GM12878 (cell line): ENCODE data around the gene DAAM1. TPM values are rescaled to one million over a fixed set of nuclear protein-coding genes. Genes with fewer than 3 reads are reported as not detected.

Experiments used
- ATAC-seq: fragments of 200-7000 bp; cut with Tn5 transposase; 3 replicates; pipeline ENCODE4 v1.9.1; 2020; ENCODE audit warnings: mild to moderate bottlenecking, moderate library complexity
- BruUV-seq: library from RNA; stranded (reverse); fragments of 400-500 nt; replicated peaks from 2 replicates; lab custom pipeline; 2021; lab: Mats Ljungman, UMichigan
- CTCF ChIA-PET: fragments of 300-600 bp; sonication (Branson Sonifier 250); formaldehyde crosslinking; extraction: SDS; loops from one replicate; lab custom pipeline; 2021; ENCODE audit warnings: inconsistent platforms; lab: Yijun Ruan, JAX
- POLR2A ChIA-PET: fragments of 350-600 bp; formaldehyde crosslinking; extraction: SDS; loops from one replicate; lab custom pipeline; 2021; ENCODE audit warnings: inconsistent platforms; lab: Charles Lee
- RAD21 ChIA-PET: fragments of 300-600 bp; sonication (Branson Sonifier 250); formaldehyde crosslinking; loops from one replicate; lab custom pipeline; 2023; ENCODE audit warnings: antibody characterized with exemption; ENCODE audit not compliant: unreplicated experiment; lab: Charles Lee
- SMC1A ChIA-PET: fragments of 300-600 bp; sonication (Branson Sonifier 250); formaldehyde crosslinking; loops from one replicate; lab custom pipeline; 2023; ENCODE audit not compliant: unreplicated experiment, uncharacterized antibody; lab: Charles Lee
- DNase-seq: peaks from one replicate; pipeline ENCODE4 v3.0.0-alpha.2; 2011; ENCODE audit warnings: low read depth, low spot score
- FAIRE-seq: peaks from 3 replicates; lab custom pipeline; 2011; peaks lifted over from hg19 to GRCh38; lab: Jason Lieb, UNC
- H2AFZ ChIP-seq: 2 replicates; pipeline ENCODE4 v1.6.0; 2011; ENCODE audit warnings: low read depth, low read length, control low read depth; ENCODE audit not compliant: control insufficient read depth
- H3K27ac ChIP-seq: 2 replicates; pipeline ENCODE4 v1.5.1; 2011; ENCODE audit warnings: control low read depth; ENCODE audit not compliant: control insufficient read depth, insufficient read depth
- H3K27me3 ChIP-seq, 2 experiments: replicated peaks in 1 of 2; 2 replicates each; pipeline versions ENCODE4 v1.6.0 to v1.6.1; 2011; ENCODE audit warnings: low read length in 1 of 2; ENCODE audit not compliant: control insufficient read depth in 2 of 2, insufficient read depth in 2 of 2
- H3K36me3 ChIP-seq, 2 experiments: 2 replicates each; pipeline ENCODE4 v1.5.1; 2011; ENCODE audit warnings: low read length in 1 of 2; ENCODE audit not compliant: control insufficient read depth in 2 of 2, insufficient read depth in 2 of 2
- H3K4me1 ChIP-seq: 2 replicates; pipeline ENCODE4 v1.6.1; 2011; ENCODE audit warnings: mild to moderate bottlenecking, low read length, moderate library complexity, mixed read lengths; ENCODE audit not compliant: control insufficient read depth, insufficient read depth
- H3K4me2 ChIP-seq: 2 replicates; pipeline ENCODE4 v1.6.0; 2011; ENCODE audit warnings: control low read depth; ENCODE audit not compliant: control insufficient read depth, insufficient read depth
- H3K4me3 ChIP-seq: fragments of 200-600 bp; sonication (generic); 2 replicates; pipeline ENCODE4 v1.5.1; 2016
- H3K79me2 ChIP-seq: 2 replicates; pipeline ENCODE4 v1.6.0; 2011; ENCODE audit warnings: low read length; ENCODE audit not compliant: control insufficient read depth, insufficient read depth
- H3K9ac ChIP-seq: 2 replicates; pipeline ENCODE4 v1.8.0; 2011; ENCODE audit warnings: low read length, control low read depth, mixed read lengths; ENCODE audit not compliant: control insufficient read depth, insufficient read depth
- H3K9me3 ChIP-seq: replicated peaks from 3 replicates; pipeline ENCODE4 v1.5.1; 2011; ENCODE audit warnings: mild to moderate bottlenecking, low read length; ENCODE audit not compliant: control insufficient read depth, insufficient read depth
- H4K20me1 ChIP-seq: 2 replicates; pipeline ENCODE4 v1.6.0; 2011; ENCODE audit not compliant: control insufficient read depth, insufficient read depth
- E4F1 ChIP-seq: fragments of 450-650 bp; IDR thresholded peaks from 2 replicates; pipeline ENCODE4 v1.6.1; 2018; ENCODE audit warnings: borderline replicate concordance, mild to moderate bottlenecking; ENCODE audit not compliant: partially characterized antibody
- POLR2A ChIP-seq: IDR thresholded peaks from 2 replicates; pipeline ENCODE4 v1.6.1; 2011; ENCODE audit warnings: low read depth, mild to moderate bottlenecking, low read length
- WGBS: methylation state at CpG from one replicate; pipeline ENCODE4 v1.1.6; 2016; ENCODE audit warnings: low lambda C conversion rate; ENCODE audit not compliant: insufficient replicate concordance, insufficient coverage; ENCODE audit errors: missing lambda C conversion rate; 5-methylcytosine and 5-hydroxymethylcytosine counted together
- in situ Hi-C: fragments of 300-500 bp; cut with MboI; formaldehyde crosslinking; loops from 9 replicates; pipeline ENCODE4 v1.14.3; 2018; ENCODE audit warnings: mixed read lengths
- intact Hi-C: fragments of 100-400 bp; cut with micrococcal nuclease; formaldehyde crosslinking; loops from one replicate; pipeline ENCODE4 v1.14.2; 2022; ENCODE audit not compliant: unreplicated experiment
- polyA plus RNA-seq, 11 experiments: library from polyadenylated mRNA; depleted of rRNA in 4 of 11; unstranded in 6 of 11; stranded (reverse) in 5 of 11; fragments of >200 nt; fragmentation: Nextera tagmentation in 4 of 11; fragmentation: Illumina TruSeq in 1 of 11; extraction: Ambion mirVana in 4 of 11; extraction: Trizol in 1 of 11; gene quantifications; 1 replicate in 1 of 11; 2 replicates in 10 of 11; pipeline versions ENCODE4 v1.2.1 to v1.2.3, GENCODE V29; 2011 to 2016; ENCODE audit warnings: inconsistent platforms in 2 of 11, missing spikeins in 2 of 11, low read depth in 1 of 11
- total RNA-seq, 4 experiments: library from RNA; depleted of rRNA in 3 of 4; stranded (reverse); fragments of >200 nt in 3 of 4; fragmentation: Illumina TruSeq in 1 of 4; extraction: Trizol in 1 of 4; gene quantifications; 2 replicates each; pipeline versions ENCODE4 v1.2.1 to v1.2.3, GENCODE V29; 2013 to 2021

Gene DAAM1
- total and polyA plus RNA-seq, 10 of the 15 experiments (the other 5 are each of a cell fraction or from before 2014, with no cell fraction given): 13.8 to 32.4 (median 24.2) TPM

- POLR2A ChIA-PET: interaction anchor here (0.6 kb wide), 1 partner anchor 848 kb away, joined by 5 read pairs; no protein-coding TSS in a partner anchor
- no peaks in the 10 kb centered on the region for H4K20me1 ChIP-seq
- H3K27ac ChIP-seq: no peak overlapping the region
- H3K9ac ChIP-seq: no peak overlapping the region
- H3K4me1 ChIP-seq: peaks cover 6% of the 10 kb centered on the region; the same call in 1 of the 2 replicates
- intact Hi-C loops: no loop called here
- WGBS: 70% methylated on average over 4 of the region's 4 CpGs
- no peak for FAIRE-seq
- in situ Hi-C loops: no loop called here
- H3K27me3 ChIP-seq: no peaks in the 10 kb centered on the region
- no peak for DNase-seq
- peaks cover 5 to 7% of the 10 kb centered on the region in 2 experiments; a peak in 3 of 4 replicates for H3K36me3 ChIP-seq
- no peaks in the 10 kb centered on the region for H3K9me3 ChIP-seq
- SMC1A ChIA-PET: interaction anchor here (1.1 to 1.6 kb wide), 3 partner anchors 10 to 17 kb away, joined by 3 to 8 read pairs (median 3); no protein-coding TSS in a partner anchor
- RAD21 ChIA-PET: interaction anchor here (1.1 kb wide), 1 partner anchor 23 kb away, joined by 3 read pairs; no protein-coding TSS in a partner anchor
- H3K79me2 ChIP-seq: no peaks in the 10 kb centered on the region
- no peak for TF ChIP-seq E4F1
- TF ChIP-seq POLR2A: no peak
- ATAC-seq: no peak
- no peak overlapping the region for H3K4me2 ChIP-seq
- H3K4me3 ChIP-seq: no peak overlapping the region
- CTCF ChIA-PET: interaction anchor here (0.9 kb wide), 1 partner anchor 164 kb away, joined by 4 read pairs; no protein-coding TSS in a partner anchor
- no peak overlapping the region for H2AFZ ChIP-seq
- no TSS peak for BruUV-seq
These were observed 104.6 kb downstream of the DAAM1 start for GRCh38 chr14:59292921-59293534.
